ENCODE results near the gene STAB1.

Gene STAB1

GRCh38 chr3:52512105-52512504 lies 17.0 kb downstream of the STAB1 start:
- Histone ChIP-seq H3K9ac (ENCODE audit: low read depth, low read length, poor library complexity, severe bottlenecking) (no peak overlapping the region), H3K36me3 (ENCODE audit: insufficient read depth, low read length) (no peaks in the 10 kb centered on the region), H3F3A (ENCODE audit: low read depth) (no peaks in the 10 kb centered on the region), H3K9me2 (replicated peaks; ENCODE audit: low read depth, low read length) (no peaks in the 10 kb centered on the region), H3K4me2 (ENCODE audit: low read depth, low read length, poor library complexity, severe bottlenecking) (no peak overlapping the region), H3K79me2 (ENCODE audit: insufficient read depth, low read length) (no peaks in the 10 kb centered on the region), H3K27me3 (ENCODE audit: insufficient read depth, low read length, poor library complexity, severe bottlenecking) (no peaks in the 10 kb centered on the region), H3K9me3 (ENCODE audit: insufficient read depth, low read depth, low read length) (no peaks in the 10 kb centered on the region), H2AFZ (ENCODE audit: low read length) (no peak overlapping the region), H3K4me1 (ENCODE audit: insufficient read depth, low read length, poor library complexity, severe bottlenecking) (no peaks in the 10 kb centered on the region), H3K4me3 (ENCODE audit: low read length, poor library complexity, severe bottlenecking) (no peak overlapping the region), H4K20me1 (ENCODE audit: insufficient read depth, low read length, poor library complexity, severe bottlenecking) (no peaks in the 10 kb centered on the region)
- TF ChIP-seq CTCF (conservative IDR thresholded peaks at IDR 0.05; ENCODE audit: low read length) = no peak

- Histone ChIP-seq H3K27me3 (ENCODE audit: insufficient read depth, low read length, poor library complexity, severe bottlenecking) (no peaks in the 10 kb centered on the region), H2AFZ (ENCODE audit: low read length) (no peak overlapping the region), H3K4me2 (ENCODE audit: low read depth, low read length, poor library complexity, severe bottlenecking) (no peak overlapping the region), H3K4me1 (ENCODE audit: insufficient read depth, low read length, poor library complexity, severe bottlenecking) (no peaks in the 10 kb centered on the region), H3K9me3 (ENCODE audit: insufficient read depth, low read depth, low read length) (no peaks in the 10 kb centered on the region), H3K4me3 (ENCODE audit: low read length, poor library complexity, severe bottlenecking) (no peak overlapping the region), H3F3A (ENCODE audit: low read depth) (no peaks in the 10 kb centered on the region), H3K9me2 (replicated peaks; ENCODE audit: low read depth, low read length) (no peaks in the 10 kb centered on the region), H3K36me3 (ENCODE audit: insufficient read depth, low read length) (no peaks in the 10 kb centered on the region), H3K9ac (ENCODE audit: low read depth, low read length, poor library complexity, severe bottlenecking) (no peak overlapping the region), H4K20me1 (ENCODE audit: insufficient read depth, low read length, poor library complexity, severe bottlenecking) (no peaks in the 10 kb centered on the region), H3K79me2 (ENCODE audit: insufficient read depth, low read length) (no peaks in the 10 kb centered on the region)
- no peak for TF ChIP-seq EZH2phosphoT487 (IDR thresholded peaks at IDR 0.05; ENCODE audit: borderline replicate concordance)
These were observed 17.6 kb downstream of the STAB1 start for GRCh38 chr3:52512727-52513126.

- Histone ChIP-seq H3K4me1 (ENCODE audit: insufficient read depth, low read length, poor library complexity, severe bottlenecking) (no peaks in the 10 kb centered on the region), H3K27me3 (ENCODE audit: insufficient read depth, low read length, poor library complexity, severe bottlenecking) (no peaks in the 10 kb centered on the region), H3K4me2 (ENCODE audit: low read depth, low read length, poor library complexity, severe bottlenecking) (no peak overlapping the region), H3K9me2 (replicated peaks; ENCODE audit: low read depth, low read length) (no peaks in the 10 kb centered on the region), H2AFZ (ENCODE audit: low read length) (no peak overlapping the region), H3K36me3 (ENCODE audit: insufficient read depth, low read length) (no peaks in the 10 kb centered on the region), H4K20me1 (ENCODE audit: insufficient read depth, low read length, poor library complexity, severe bottlenecking) (no peaks in the 10 kb centered on the region), H3K9ac (ENCODE audit: low read depth, low read length, poor library complexity, severe bottlenecking) (no peak overlapping the region), H3K9me3 (ENCODE audit: insufficient read depth, low read depth, low read length) (no peaks in the 10 kb centered on the region), H3K79me2 (ENCODE audit: insufficient read depth, low read length) (no peaks in the 10 kb centered on the region), H3F3A (ENCODE audit: low read depth) (no peaks in the 10 kb centered on the region), H3K4me3 (ENCODE audit: low read length, poor library complexity, severe bottlenecking) (no peak overlapping the region)
- TF ChIP-seq EZH2phosphoT487 (IDR thresholded peaks at IDR 0.05; ENCODE audit: borderline replicate concordance) = no peak
- no peak for TF ChIP-seq CTCF (conservative IDR thresholded peaks at IDR 0.05; ENCODE audit: low read length)
These were observed 18.1 kb downstream of the STAB1 start for GRCh38 chr3:52513281-52513680.

- TF ChIP-seq EZH2phosphoT487 (IDR thresholded peaks at IDR 0.05; ENCODE audit: borderline replicate concordance) (no peak), CTCF (conservative IDR thresholded peaks at IDR 0.05; ENCODE audit: low read length) (no peak)
- no peak overlapping the region for H3K9ac ChIP-seq (ENCODE audit: low read depth, low read length, poor library complexity, severe bottlenecking)
These were observed 19.4 kb downstream of the STAB1 start for GRCh38 chr3:52514576-52514975.

More at GRCh38 chr3:52514576-52514975, 19.4 kb downstream of the STAB1 start:
- Histone ChIP-seq H3K9me3 (ENCODE audit: insufficient read depth, low read depth, low read length) (no peaks in the 10 kb centered on the region), H3K4me3 (ENCODE audit: low read length, poor library complexity, severe bottlenecking) (no peak overlapping the region), H3F3A (ENCODE audit: low read depth) (no peaks in the 10 kb centered on the region), H4K20me1 (ENCODE audit: insufficient read depth, low read length, poor library complexity, severe bottlenecking) (no peaks in the 10 kb centered on the region), H3K9me2 (replicated peaks; ENCODE audit: low read depth, low read length) (no peaks in the 10 kb centered on the region), H3K27me3 (ENCODE audit: insufficient read depth, low read length, poor library complexity, severe bottlenecking) (no peaks in the 10 kb centered on the region), H3K79me2 (ENCODE audit: insufficient read depth, low read length) (no peaks in the 10 kb centered on the region), H3K4me2 (ENCODE audit: low read depth, low read length, poor library complexity, severe bottlenecking) (no peak overlapping the region), H3K36me3 (ENCODE audit: insufficient read depth, low read length) (no peaks in the 10 kb centered on the region), H3K4me1 (ENCODE audit: insufficient read depth, low read length, poor library complexity, severe bottlenecking) (no peaks in the 10 kb centered on the region), H2AFZ (ENCODE audit: low read length) (no peak overlapping the region)

Data from Loucy (cell line).